Esophagus squamous epithelium (tissue), 5 donors: ENCODE data around the gene SLC26A9. TPM values are rescaled to one million over a fixed set of nuclear protein-coding genes. Genes with fewer than 3 reads are reported as not detected.

Experiments used
- DNase-seq: peaks from one replicate; lab custom pipeline; 2025; lab: John Stamatoyannopoulos, UW
- H3K27ac ChIP-seq, 4 donors: fragments of 200-600 bp; sonication (generic); one replicate each; pipeline ENCODE4 v1.5.1; 2016 to 2019; ENCODE audit warnings: mild to moderate bottlenecking in 1 of 4
- H3K27me3 ChIP-seq, 4 donors: fragments of 200-600 bp; sonication (generic); 1 replicate in 3 of 4; 2 replicates in 1 of 4; pipeline versions ENCODE4 v1.5.1 to v1.6.0; 2017 to 2021; ENCODE audit warnings: antibody characterized with exemption in 1 of 4
- H3K36me3 ChIP-seq, 3 donors: fragments of 200-600 bp; sonication (generic); one replicate each; pipeline ENCODE4 v1.5.1; 2016 to 2019
- H3K4me1 ChIP-seq, 3 donors: fragments of 200-600 bp; sonication (generic); one replicate each; pipeline ENCODE4 v1.5.1; 2017 to 2019
- H3K4me3 ChIP-seq, 4 donors: fragments of 200-600 bp; sonication (generic); 1 replicate in 3 of 4; 2 replicates in 1 of 4; pipeline ENCODE4 v1.5.1; 2016 to 2019; ENCODE audit warnings: mild to moderate bottlenecking in 2 of 4, moderate library complexity in 1 of 4
- H3K9me3 ChIP-seq, 3 donors: fragments of 200-600 bp; sonication (generic); one replicate each; pipeline ENCODE4 v1.5.1; 2016 to 2019
- POLR2A ChIP-seq, 4 donors: fragments of 450-650 bp; IDR thresholded peaks; one replicate each; pipeline ENCODE4 v1.6.1; 2017; ENCODE audit warnings: antibody characterized with exemption in 4 of 4, mild to moderate bottlenecking in 4 of 4, moderate library complexity in 3 of 4
- WGBS, 2 donors: methylation state at CpG; one replicate each; pipeline ENCODE4 v1.1.5; 2018; 5-methylcytosine and 5-hydroxymethylcytosine counted together
- intact Hi-C: fragments of 100-400 bp; cut with DNase I; formaldehyde crosslinking; loops from one replicate; pipeline ENCODE4 v1.15.0; 2022
- total RNA-seq, 4 donors: library from RNA; depleted of rRNA; stranded (reverse); fragments of >200 nt; gene quantifications; one replicate each; pipeline ENCODE4 v1.1.0, GENCODE V29; 2016
- TF ChIP-seq, protein P1 (sequence below), 6 experiments: fragments of 450-650 bp in 4 of 6; fragments of 200-600 bp in 2 of 6; sonication (generic) in 2 of 6; IDR thresholded peaks; one replicate each; pipeline ENCODE4 v1.5.1; 2016 to 2019; ENCODE audit warnings: antibody characterized with exemption in 6 of 6, mild to moderate bottlenecking in 4 of 6, moderate library complexity in 4 of 6
- donor health status: DM: yes; HTN: yes; CAD: no.

Gene SLC26A9
- total RNA-seq, 4 donors from 2014 or later, result 0.19 to 22.8 (median 0.38) TPM

DNA sequence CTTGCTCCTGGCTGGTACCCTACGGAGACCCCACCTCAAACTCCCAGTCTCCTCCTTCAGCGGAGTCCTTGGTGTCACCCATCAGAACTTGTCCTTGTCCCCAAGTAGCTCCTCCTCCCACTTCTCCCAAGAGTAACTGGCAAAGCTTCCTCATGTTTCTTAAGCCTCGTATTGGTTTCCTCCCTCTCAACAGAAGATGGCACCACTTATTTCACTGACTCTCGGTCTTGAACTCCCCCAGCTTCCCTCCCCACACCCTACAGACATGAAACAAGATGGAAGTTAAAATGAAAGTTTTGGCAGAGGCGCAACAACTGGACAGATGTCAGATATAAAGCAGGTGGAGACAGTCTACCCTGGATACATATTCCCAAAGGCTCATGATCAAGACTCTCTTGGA lies 46.5 kb upstream of the SLC26A9 start:
- TF ChIP-seq, protein P1, sequence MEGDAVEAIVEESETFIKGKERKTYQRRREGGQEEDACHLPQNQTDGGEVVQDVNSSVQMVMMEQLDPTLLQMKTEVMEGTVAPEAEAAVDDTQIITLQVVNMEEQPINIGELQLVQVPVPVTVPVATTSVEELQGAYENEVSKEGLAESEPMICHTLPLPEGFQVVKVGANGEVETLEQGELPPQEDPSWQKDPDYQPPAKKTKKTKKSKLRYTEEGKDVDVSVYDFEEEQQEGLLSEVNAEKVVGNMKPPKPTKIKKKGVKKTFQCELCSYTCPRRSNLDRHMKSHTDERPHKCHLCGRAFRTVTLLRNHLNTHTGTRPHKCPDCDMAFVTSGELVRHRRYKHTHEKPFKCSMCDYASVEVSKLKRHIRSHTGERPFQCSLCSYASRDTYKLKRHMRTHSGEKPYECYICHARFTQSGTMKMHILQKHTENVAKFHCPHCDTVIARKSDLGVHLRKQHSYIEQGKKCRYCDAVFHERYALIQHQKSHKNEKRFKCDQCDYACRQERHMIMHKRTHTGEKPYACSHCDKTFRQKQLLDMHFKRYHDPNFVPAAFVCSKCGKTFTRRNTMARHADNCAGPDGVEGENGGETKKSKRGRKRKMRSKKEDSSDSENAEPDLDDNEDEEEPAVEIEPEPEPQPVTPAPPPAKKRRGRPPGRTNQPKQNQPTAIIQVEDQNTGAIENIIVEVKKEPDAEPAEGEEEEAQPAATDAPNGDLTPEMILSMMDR (IDR thresholded peaks at IDR 0.05), result no peak
- no peak for TF ChIP-seq POLR2A (IDR thresholded peaks at IDR 0.05)
- no peaks in the 10 kb centered on the region for H3K27me3 ChIP-seq
- H3K9me3 ChIP-seq, result no peaks in the 10 kb centered on the region
- H3K27ac ChIP-seq, result no peak overlapping the region
- 85% methylated on average over 5 of the region's 5 CpGs for whole genome bisulfite sequencing, 2 donors
- no peak for DNase-seq
- peaks cover 0 to 39% (median 9%) of the 10 kb centered on the region in 3 donors for H3K4me1 ChIP-seq
- peaks cover 0 to 77% (median 0%) of the 10 kb centered on the region in 3 donors for H3K36me3 ChIP-seq
- intact Hi-C loops, result no loop called here
- H3K4me3 ChIP-seq, result no peak overlapping the region

DNA sequence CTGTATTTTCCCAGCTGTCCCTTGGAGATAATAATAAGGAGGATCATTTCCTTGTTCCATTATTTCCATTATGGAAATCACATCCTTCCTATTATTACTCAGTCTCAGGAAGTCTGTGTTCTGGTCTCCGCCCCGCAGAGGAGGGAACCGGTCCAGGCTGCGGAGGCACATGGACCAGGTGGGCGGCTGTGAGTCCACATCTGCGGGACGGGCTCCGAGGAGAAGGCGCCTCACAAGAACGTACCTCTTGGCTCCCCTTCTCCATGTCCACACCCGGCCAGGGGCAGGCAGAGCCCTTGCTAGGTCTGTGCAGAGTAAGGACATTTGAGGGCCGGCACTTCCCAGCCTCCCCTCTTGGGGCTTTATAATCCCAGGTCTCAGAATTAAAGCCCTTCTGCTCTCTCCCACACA lies 45.3 kb upstream of the SLC26A9 start:
- peaks cover 9 to 51% (median 15%) of the 10 kb centered on the region in 3 donors for H3K4me1 ChIP-seq
- peak overlapping the region in 1 of 4 donors; percentile 17 for H3K27ac ChIP-seq
- WGBS, 2 donors, result 37 to 50% methylated on average over 7 to 12 of the region's 12 CpGs
- H3K9me3 ChIP-seq, result no peaks in the 10 kb centered on the region
- intact Hi-C loops, result no loop called here
- no peak overlapping the region for H3K4me3 ChIP-seq
- TF ChIP-seq POLR2A (IDR thresholded peaks at IDR 0.05), result no peak
- TF ChIP-seq, protein P1 (IDR thresholded peaks at IDR 0.05), result no peak
- H3K36me3 ChIP-seq, result peaks cover 0 to 69% (median 0%) of the 10 kb centered on the region in 3 donors
- H3K27me3 ChIP-seq, result no peaks in the 10 kb centered on the region
- DNase-seq, result no peak

DNA sequence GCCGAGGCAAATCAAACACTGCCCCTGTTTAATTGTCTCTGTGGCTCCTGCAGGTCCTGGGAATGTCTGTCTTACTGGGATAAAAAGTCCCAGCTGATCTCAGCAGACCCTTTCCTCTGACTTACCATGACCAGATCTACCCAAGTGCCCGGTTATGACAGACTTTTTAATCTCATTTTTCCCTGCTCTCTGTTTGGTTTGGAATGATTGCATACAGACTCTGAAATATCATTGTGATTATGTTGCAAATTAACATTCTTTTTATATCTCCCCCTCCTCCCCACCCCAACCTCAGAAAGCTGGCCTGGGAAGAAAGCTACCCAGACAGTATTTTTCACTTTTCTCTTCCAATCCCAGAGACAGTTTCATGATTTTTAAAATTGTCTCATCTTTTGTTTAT lies 43.6 kb upstream of the SLC26A9 start:
- intact Hi-C loops, result no loop called here
- Histone ChIP-seq H3K27me3 (no peaks in the 10 kb centered on the region), H3K9me3 (no peaks in the 10 kb centered on the region), H3K4me1 (peaks cover 12 to 64% (median 15%) of the 10 kb centered on the region in 3 donors), H3K36me3 (peaks cover 0 to 68% (median 3%) of the 10 kb centered on the region in 3 donors), H3K4me3 (no peak overlapping the region), H3K27ac (peak overlapping the region in 3 of 4 donors; percentile 20 to 63 (median 22))
- no peak for DNase-seq
- WGBS, 2 donors, result 43 to 52% methylated on average over 2 of the region's 2 CpGs
- no peak for TF ChIP-seq POLR2A (IDR thresholded peaks at IDR 0.05)
- TF ChIP-seq, protein P1 (IDR thresholded peaks at IDR 0.05), result no peak

DNA sequence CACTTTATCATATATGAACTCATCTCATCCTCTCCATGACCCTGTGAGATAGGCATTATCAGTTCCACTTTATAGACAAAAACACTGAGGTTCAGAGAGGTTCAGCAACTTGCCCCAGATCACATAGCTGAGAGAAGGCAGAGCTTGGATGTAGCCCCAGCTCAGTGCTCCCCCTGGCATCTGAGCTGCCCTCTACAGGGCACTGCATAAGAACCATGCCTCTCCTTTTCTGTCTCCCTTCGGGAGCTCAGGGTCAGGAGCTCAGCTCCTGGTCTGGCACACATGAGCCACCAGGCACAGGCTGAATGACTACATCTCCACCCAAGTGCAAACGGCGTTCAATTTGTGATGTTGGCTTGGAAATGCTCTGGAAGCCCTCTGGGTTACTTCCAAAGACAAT lies 43.0 kb upstream of the SLC26A9 start:
- 38 to 76% methylated on average over 3 of the region's 3 CpGs for WGBS, 2 donors
- no peak overlapping the region for H3K4me3 ChIP-seq
- no peaks in the 10 kb centered on the region for H3K27me3 ChIP-seq
- no peak for DNase-seq
- peak overlapping the region in 3 of 4 donors; percentile 20 to 63 (median 35) for H3K27ac ChIP-seq
- H3K36me3 ChIP-seq, result peaks cover 0 to 64% (median 3%) of the 10 kb centered on the region in 3 donors
- H3K9me3 ChIP-seq, result no peaks in the 10 kb centered on the region
- H3K4me1 ChIP-seq, result peaks cover 12 to 64% (median 15%) of the 10 kb centered on the region in 3 donors
- TF ChIP-seq POLR2A (IDR thresholded peaks at IDR 0.05), result no peak
- TF ChIP-seq, protein P1 (IDR thresholded peaks at IDR 0.05), result no peak
- intact Hi-C loops, result no loop called here

DNA sequence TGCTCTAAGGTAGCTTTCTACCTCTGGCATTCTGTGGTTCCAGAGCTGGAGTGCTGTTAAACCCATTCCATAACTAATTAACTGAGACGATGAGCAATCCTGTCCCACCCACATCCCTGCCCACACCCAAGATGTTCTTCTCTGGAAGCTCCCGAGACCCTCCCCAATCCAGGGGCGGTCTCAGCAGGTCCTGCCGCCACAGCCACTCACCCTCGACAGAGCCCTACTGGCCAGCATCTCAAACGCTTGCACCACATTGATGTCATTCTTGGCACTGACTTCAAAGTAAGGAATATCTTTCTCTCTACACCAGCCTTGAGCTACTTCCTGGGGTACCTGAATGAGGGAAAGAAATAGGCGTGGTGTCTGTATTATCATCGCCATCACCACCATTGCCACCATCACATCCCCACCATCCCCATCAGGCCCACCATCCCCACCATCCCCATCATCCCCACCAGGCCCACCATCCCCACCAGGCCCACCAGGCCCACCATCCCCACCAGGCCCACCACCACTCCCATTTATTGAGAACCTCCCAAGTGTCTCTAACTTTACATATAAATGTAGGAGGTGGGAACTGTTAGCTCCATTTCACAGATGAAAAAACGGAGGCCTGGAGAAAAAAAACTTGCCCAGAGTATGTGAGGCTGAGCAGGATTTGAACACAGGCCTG lies 42.2 kb upstream of the SLC26A9 start:
- DNase-seq, result no peak
- Histone ChIP-seq H3K4me1 (peaks cover 12 to 64% (median 15%) of the 10 kb centered on the region in 3 donors), H3K27ac (peak overlapping the region in 3 of 4 donors; percentile 35 to 68 (median 63)), H3K9me3 (no peaks in the 10 kb centered on the region), H3K36me3 (peaks cover 0 to 63% (median 3%) of the 10 kb centered on the region in 3 donors), H3K4me3 (no peak overlapping the region), H3K27me3 (no peaks in the 10 kb centered on the region)
- TF ChIP-seq POLR2A (IDR thresholded peaks at IDR 0.05), result no peak
- TF ChIP-seq, protein P1 (IDR thresholded peaks at IDR 0.05), result no peak
- WGBS, 2 donors, result 52 to 58% methylated on average over 5 to 9 of the region's 9 CpGs
- intact Hi-C loops, result no loop called here
